H1 (cell line): ENCODE data around the gene DNAJB8. TPM values are rescaled to one million over a fixed set of nuclear protein-coding genes. Genes with fewer than 3 reads are reported as not detected.

Source experiments
- CTCF ChIA-PET: fragments of 300-600 bp; sonication (Branson Sonifier 250); formaldehyde crosslinking; loops from one replicate; lab custom pipeline; 2021; ENCODE audit not compliant: partially characterized antibody; lab: Charles Lee
- POLR2A ChIA-PET: fragments of 300-600 bp; sonication (Branson Sonifier 250); formaldehyde crosslinking; loops from one replicate; lab custom pipeline; 2021; ENCODE audit warnings: inconsistent platforms; ENCODE audit not compliant: partially characterized antibody; lab: Charles Lee
- DNase-seq, 2 experiments: peaks; one replicate each; pipeline versions ENCODE4 v3.0.0 to v3.0.0-alpha.2; 2010 to 2022; ENCODE audit warnings: low spot score in 2 of 2, low read depth in 1 of 2, mixed read lengths in 1 of 2
- FAIRE-seq: peaks from 2 replicates; lab custom pipeline; 2011; peaks lifted over from hg19 to GRCh38; lab: Jason Lieb, UNC
- H2AFZ ChIP-seq: 2 replicates; pipeline ENCODE4 v1.8.1; 2012; ENCODE audit warnings: low read length, inconsistent platforms
- H2AK5ac ChIP-seq: 2 replicates; pipeline ENCODE4 v1.6.1; 2013; ENCODE audit warnings: low read depth, low read length
- H2BK120ac ChIP-seq: replicated peaks from 2 replicates; pipeline ENCODE3; 2013; ENCODE audit warnings: low read depth, low read length, inconsistent platforms
- H2BK12ac ChIP-seq: 2 replicates; pipeline ENCODE4 v1.6.1; 2013; ENCODE audit warnings: low read depth, low read length
- H2BK15ac ChIP-seq: 2 replicates; pipeline ENCODE4 v1.6.1; 2013; ENCODE audit warnings: low read length
- H2BK20ac ChIP-seq: 2 replicates; pipeline ENCODE4 v1.6.1; 2013; ENCODE audit warnings: low read length
- H2BK5ac ChIP-seq: 2 replicates; pipeline ENCODE4 v1.6.1; 2013; ENCODE audit warnings: low read depth, low read length
- H3K14ac ChIP-seq: 2 replicates; pipeline ENCODE4 v1.6.1; 2013; ENCODE audit warnings: inconsistent platforms; ENCODE audit not compliant: insufficient read length
- H3K18ac ChIP-seq: 2 replicates; pipeline ENCODE4 v1.6.1; 2013; ENCODE audit warnings: low read length; ENCODE audit errors: extremely low read depth
- H3K23ac ChIP-seq: 2 replicates; pipeline ENCODE4 v1.6.1; 2013; ENCODE audit warnings: inconsistent platforms; ENCODE audit not compliant: insufficient read length
- H3K23me2 ChIP-seq: 2 replicates; pipeline ENCODE4 v1.6.1; 2013; ENCODE audit warnings: low read depth, low read length
- H3K27ac ChIP-seq: 2 replicates; pipeline ENCODE4 v1.6.1; 2011; ENCODE audit warnings: low read depth, low read length, inconsistent platforms
- H3K27me3 ChIP-seq, 4 experiments: replicated peaks in 1 of 4; 1 replicate in 1 of 4; 2 replicates in 3 of 4; pipeline versions ENCODE4 v1.6.1 to v1.8.1; 2011 to 2013; ENCODE audit warnings: low read length in 3 of 4, mild to moderate bottlenecking in 3 of 4, inconsistent platforms in 2 of 4, mixed read lengths in 2 of 4, moderate library complexity in 1 of 4; ENCODE audit not compliant: control insufficient read depth in 3 of 4, insufficient read depth in 3 of 4; ENCODE audit errors: extremely low read depth in 1 of 4
- H3K36me3 ChIP-seq, 4 experiments: 2 replicates each; pipeline versions ENCODE4 v1.6.1 to v1.8.1; 2011 to 2013; ENCODE audit warnings: mild to moderate bottlenecking in 4 of 4, low read length in 3 of 4, moderate library complexity in 2 of 4, control low read depth in 1 of 4, inconsistent platforms in 1 of 4; ENCODE audit not compliant: insufficient read depth in 4 of 4, control insufficient read depth in 2 of 4
- H3K4ac ChIP-seq: replicated peaks from 2 replicates; pipeline ENCODE3; 2013; ENCODE audit warnings: low read length, low read depth, mixed read lengths, inconsistent platforms; ENCODE audit not compliant: insufficient read length
- H3K4me1 ChIP-seq, 4 experiments: replicated peaks in 1 of 4; 1 replicate in 1 of 4; 2 replicates in 3 of 4; pipeline versions ENCODE4 v1.6.1 to v1.8.1; 2011 to 2013; ENCODE audit warnings: low read length in 3 of 4, inconsistent platforms in 2 of 4, mixed read lengths in 1 of 4; ENCODE audit not compliant: insufficient read depth in 4 of 4, control insufficient read depth in 3 of 4
- H3K4me2 ChIP-seq, 2 experiments: 2 replicates each; pipeline versions ENCODE4 v1.6.1 to v1.8.1; 2011 to 2013; ENCODE audit warnings: low read depth in 2 of 2, low read length in 2 of 2, control low read depth in 1 of 2, inconsistent platforms in 1 of 2, mild to moderate bottlenecking in 1 of 2; ENCODE audit not compliant: insufficient read depth in 1 of 2
- H3K4me3 ChIP-seq, 4 experiments: fragments of 200-600, 300-600 bp in 1 of 4; sonication (generic), shearing (Covaris generic), sonication (Bioruptor Twin) in 1 of 4; 2 replicates each; pipeline versions ENCODE4 v1.5.1 to v1.8.1; 2011 to 2016; ENCODE audit warnings: low read length in 4 of 4, low read depth in 3 of 4, control low read depth in 2 of 4, inconsistent platforms in 2 of 4, mild to moderate bottlenecking in 2 of 4, mixed read lengths in 1 of 4, moderate library complexity in 1 of 4; ENCODE audit not compliant: insufficient read depth in 2 of 4; ENCODE audit errors: extremely low read depth in 1 of 4
- H3K56ac ChIP-seq: replicated peaks from 2 replicates; pipeline ENCODE3; 2013; ENCODE audit warnings: low read depth, mild to moderate bottlenecking, mixed read lengths, low read length, inconsistent platforms; ENCODE audit not compliant: insufficient read length
- H3K79me1 ChIP-seq: 2 replicates; pipeline ENCODE4 v1.6.1; 2013; ENCODE audit warnings: low read depth, low read length, control low read depth
- H3K79me2 ChIP-seq, 2 experiments: 2 replicates each; pipeline versions ENCODE4 v1.6.1 to v1.8.1; 2012 to 2013; ENCODE audit warnings: low read length in 2 of 2, mild to moderate bottlenecking in 2 of 2, inconsistent platforms in 1 of 2; ENCODE audit not compliant: insufficient read depth in 2 of 2, control insufficient read depth in 1 of 2
- H3K9ac ChIP-seq, 4 experiments: replicated peaks in 1 of 4; 1 replicate in 1 of 4; 2 replicates in 3 of 4; pipeline versions ENCODE4 v1.6.1 to v1.8.1; 2011 to 2013; ENCODE audit warnings: low read depth in 3 of 4, low read length in 3 of 4, control low read depth in 2 of 4, mild to moderate bottlenecking in 2 of 4, moderate library complexity in 2 of 4, inconsistent platforms in 1 of 4; ENCODE audit errors: extremely low read depth in 1 of 4
- H3K9me3 ChIP-seq, 2 experiments: 2 replicates each; pipeline versions ENCODE4 v1.6.1 to v1.8.1; 2012 to 2013; ENCODE audit warnings: mild to moderate bottlenecking in 2 of 2, moderate library complexity in 2 of 2, control low read depth in 1 of 2, inconsistent platforms in 1 of 2, low read depth in 1 of 2, low read length in 1 of 2, mixed read lengths in 1 of 2; ENCODE audit not compliant: insufficient read depth in 2 of 2
- H4K20me1 ChIP-seq, 2 experiments: replicated peaks in 1 of 2; 2 replicates each; pipeline versions ENCODE3 to v1.8.1; 2011 to 2013; ENCODE audit warnings: inconsistent platforms in 2 of 2, low read length in 2 of 2, mild to moderate bottlenecking in 1 of 2; ENCODE audit not compliant: insufficient read depth in 2 of 2, control insufficient read depth in 1 of 2
- H4K5ac ChIP-seq: 2 replicates; pipeline ENCODE4 v1.6.1; 2013; ENCODE audit warnings: low read length, low read depth, mixed read lengths, inconsistent platforms; ENCODE audit not compliant: insufficient read length
- H4K8ac ChIP-seq: 2 replicates; pipeline ENCODE4 v1.8.0; 2013; ENCODE audit warnings: mild to moderate bottlenecking, moderate library complexity, low read length, inconsistent platforms; ENCODE audit not compliant: insufficient read depth; ENCODE audit errors: extremely low read depth
- H4K91ac ChIP-seq: replicated peaks from 2 replicates; pipeline ENCODE3; 2013; ENCODE audit warnings: low read length, mixed read lengths, inconsistent platforms; ENCODE audit not compliant: insufficient read length
- WGBS, 2 experiments: shearing (Covaris generic) in 1 of 2; methylation state at CpG; one replicate each; pipeline versions ENCODE4 v1.1.6 to v1.1.7; 2013 to 2015; ENCODE audit warnings: low lambda C conversion rate in 2 of 2, mixed read lengths in 2 of 2, inconsistent platforms in 1 of 2, low coverage in 1 of 2, missing lambda C conversion rate in 1 of 2; ENCODE audit not compliant: insufficient replicate concordance in 2 of 2, insufficient coverage in 1 of 2, insufficient read length in 1 of 2; ENCODE audit errors: extremely low coverage in 1 of 2, missing lambda C conversion rate in 1 of 2; 5-methylcytosine and 5-hydroxymethylcytosine counted together
- polyA plus RNA-seq, 7 experiments: library from polyadenylated mRNA; depleted of rRNA in 3 of 7; stranded (reverse) in 5 of 7; unstranded in 2 of 7; fragments of >200 nt in 5 of 7; fragments of 200-250 nt in 2 of 7; gene quantifications; 1 replicate in 5 of 7; 2 replicates in 1 of 7; 4 replicates in 1 of 7; pipeline versions ENCODE4 v1.2.1 to v1.2.3, GENCODE V29; 2011 to 2013; ENCODE audit warnings: missing spikeins in 2 of 7, mixed read lengths in 2 of 7
- total RNA-seq: library from RNA; stranded (reverse); fragmentation: NEBNext Ultra II Directional; extraction: Animal tissue kit (Norgen Biotek cat#: 25700); gene quantifications from 2 replicates; pipeline ENCODE4 v1.2.1, GENCODE V29; 2021

Gene DNAJB8
- total and polyA plus RNA-seq, 2 of the 8 experiments (the other 6 are each of a cell fraction or from before 2014, with no cell fraction given), result not detected

- Histone ChIP-seq H2AK5ac (no peak overlapping the region), H3K23ac (no peak overlapping the region), H3K27me3 (peaks cover 19 to 64% (median 60%) of the 10 kb centered on the region in 4 experiments), H3K79me2 (no peaks in the 10 kb centered on the region), H3K14ac (no peak overlapping the region), H3K4me1 (peaks cover 0 to 15% (median 3%) of the 10 kb centered on the region in 4 experiments; a peak in 5 of 7 replicates), H3K9me3 (no peaks in the 10 kb centered on the region), H4K8ac (no peak overlapping the region), H4K5ac (no peak overlapping the region), H3K4me2 (no peak overlapping the region), H2BK15ac (no peak overlapping the region), H2BK120ac (no peak overlapping the region), H4K91ac (no peak overlapping the region), H3K18ac (no peak overlapping the region), H3K4ac (no peak overlapping the region), H2BK5ac (no peak overlapping the region), H3K56ac (no peak overlapping the region), H2BK12ac (no peak overlapping the region), H3K23me2 (peaks cover 2% of the 10 kb centered on the region; the same call in 1 of the 2 replicates), H2AFZ (no peak overlapping the region), H3K4me3 (no peak overlapping the region), H4K20me1 (peaks cover 0 to 3% of the 10 kb centered on the region in 2 experiments), H3K79me1 (no peaks in the 10 kb centered on the region; the same call in 1 of the 2 replicates), H3K9ac (no peak overlapping the region), H2BK20ac (no peak overlapping the region), H3K27ac (no peak overlapping the region), H3K36me3 (no peaks in the 10 kb centered on the region)
- ChIA-PET CTCF (no interaction called here), POLR2A (no interaction called here)
- FAIRE-seq, result no peak
- no peak for DNase-seq
- 81% methylated on average over 13 of the region's 13 CpGs; no CpG with 5 or more reads in 1 of the 2 experiments for WGBS, 2 experiments
Measured at GRCh38 chr3:128470134-128470899, 3.6 kb upstream of the DNAJB8 start.
